ENCODE measurements around the gene MID1. TPM values are rescaled to one million over a fixed set of nuclear protein-coding genes. Genes with fewer than 3 reads are reported as not detected.

The MID1 gene
- total RNA-seq, 4 donors from 2014 or later: 19.6 to 40.4 (median 29.9) TPM

DNA sequence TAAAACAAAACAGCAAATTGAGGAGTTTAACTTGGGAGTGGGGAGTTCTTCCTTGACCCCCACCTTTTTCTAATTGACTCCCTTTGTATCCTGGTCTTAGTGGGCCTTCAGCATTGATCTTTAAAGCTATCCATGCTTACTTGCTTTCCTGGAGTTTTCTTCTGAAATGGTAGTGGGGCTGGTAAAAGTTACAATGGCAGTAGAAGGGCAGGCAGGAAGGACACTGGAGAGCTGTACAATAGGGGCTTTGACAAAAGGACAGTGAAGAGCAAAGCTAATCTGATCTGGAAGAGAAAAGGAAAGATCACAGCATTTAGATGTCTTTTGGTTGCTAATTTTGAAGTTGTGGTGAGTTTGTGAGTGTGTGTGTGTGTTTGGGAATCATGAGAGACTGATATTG lies 111.5 kb downstream of the MID1 start:
- Histone ChIP-seq H3K36me3 (no peaks in the 10 kb centered on the region), H3K4me1 (no peaks in the 10 kb centered on the region), H3K27me3 (no peaks in the 10 kb centered on the region), H3K4me3 (no peak overlapping the region), H3K27ac (no peak overlapping the region), H3K9me3 (no peaks in the 10 kb centered on the region)
- no peak for DNase-seq
- TF ChIP-seq POLR2A (IDR thresholded peaks at IDR 0.05): no peak
- TF ChIP-seq, protein P1, sequence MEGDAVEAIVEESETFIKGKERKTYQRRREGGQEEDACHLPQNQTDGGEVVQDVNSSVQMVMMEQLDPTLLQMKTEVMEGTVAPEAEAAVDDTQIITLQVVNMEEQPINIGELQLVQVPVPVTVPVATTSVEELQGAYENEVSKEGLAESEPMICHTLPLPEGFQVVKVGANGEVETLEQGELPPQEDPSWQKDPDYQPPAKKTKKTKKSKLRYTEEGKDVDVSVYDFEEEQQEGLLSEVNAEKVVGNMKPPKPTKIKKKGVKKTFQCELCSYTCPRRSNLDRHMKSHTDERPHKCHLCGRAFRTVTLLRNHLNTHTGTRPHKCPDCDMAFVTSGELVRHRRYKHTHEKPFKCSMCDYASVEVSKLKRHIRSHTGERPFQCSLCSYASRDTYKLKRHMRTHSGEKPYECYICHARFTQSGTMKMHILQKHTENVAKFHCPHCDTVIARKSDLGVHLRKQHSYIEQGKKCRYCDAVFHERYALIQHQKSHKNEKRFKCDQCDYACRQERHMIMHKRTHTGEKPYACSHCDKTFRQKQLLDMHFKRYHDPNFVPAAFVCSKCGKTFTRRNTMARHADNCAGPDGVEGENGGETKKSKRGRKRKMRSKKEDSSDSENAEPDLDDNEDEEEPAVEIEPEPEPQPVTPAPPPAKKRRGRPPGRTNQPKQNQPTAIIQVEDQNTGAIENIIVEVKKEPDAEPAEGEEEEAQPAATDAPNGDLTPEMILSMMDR (IDR thresholded peaks at IDR 0.05): no peak

DNA sequence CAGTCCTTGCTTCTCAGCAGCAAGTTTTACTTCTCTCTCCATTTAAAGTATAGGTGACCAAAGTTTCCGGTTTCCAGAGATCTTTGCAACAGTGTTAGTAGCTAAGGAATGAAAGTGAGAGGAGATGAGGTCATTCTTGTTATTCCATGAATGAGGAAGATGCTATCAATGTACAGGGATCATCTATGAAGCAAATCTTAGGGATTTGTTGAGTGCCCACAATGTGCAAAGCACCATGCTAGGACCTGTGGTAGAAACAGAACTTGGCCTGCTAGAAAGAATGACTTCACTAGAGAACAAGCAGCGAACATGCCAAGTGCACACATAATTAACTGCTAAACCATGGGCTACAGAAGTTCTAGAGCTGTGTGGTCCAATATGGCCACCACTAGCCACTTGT lies 112.5 kb downstream of the MID1 start:
- no peak overlapping the region for H3K4me3 ChIP-seq
- H3K4me1 ChIP-seq: no peaks in the 10 kb centered on the region
- no peaks in the 10 kb centered on the region for H3K27me3 ChIP-seq
- no peaks in the 10 kb centered on the region for H3K36me3 ChIP-seq
- no peak overlapping the region for H3K27ac ChIP-seq
- no peaks in the 10 kb centered on the region for H3K9me3 ChIP-seq
- no peak for DNase-seq
- TF ChIP-seq, protein P1 (IDR thresholded peaks at IDR 0.05): no peak
- no peak for TF ChIP-seq POLR2A (IDR thresholded peaks at IDR 0.05)

DNA sequence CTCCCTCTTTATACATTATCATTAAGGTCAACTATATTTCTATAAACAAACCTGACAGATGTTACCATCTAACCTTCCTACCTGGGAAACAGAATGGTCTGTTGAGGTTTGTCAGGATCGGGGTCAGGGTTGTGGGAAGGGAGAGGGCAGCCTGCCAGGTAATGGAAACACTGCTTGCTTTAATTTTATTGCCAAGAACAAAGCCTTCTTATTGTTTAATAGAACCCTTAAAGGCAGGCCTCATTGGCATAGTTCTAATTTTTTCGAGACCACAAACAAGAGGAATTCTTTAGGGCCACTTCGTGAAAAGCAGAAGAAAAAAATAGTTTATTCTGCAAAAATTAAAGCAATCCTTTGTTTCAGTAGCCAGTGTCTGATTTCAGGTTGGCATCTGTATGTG lies 113.2 kb downstream of the MID1 start:
- TF ChIP-seq, protein P1 (IDR thresholded peaks at IDR 0.05): no peak
- TF ChIP-seq POLR2A (IDR thresholded peaks at IDR 0.05): no peak
- H3K4me1 ChIP-seq: no peaks in the 10 kb centered on the region
- H3K27ac ChIP-seq: no peak overlapping the region
- H3K4me3 ChIP-seq: no peak overlapping the region
- H3K9me3 ChIP-seq: no peaks in the 10 kb centered on the region
- H3K27me3 ChIP-seq: no peaks in the 10 kb centered on the region
- DNase-seq: no peak
- H3K36me3 ChIP-seq: no peaks in the 10 kb centered on the region

GRCh38 chrX:10506781-10507180 lies 113.6 kb downstream of the MID1 start:
- no peaks in the 10 kb centered on the region for H3K4me1 ChIP-seq
- no peaks in the 10 kb centered on the region for H3K27me3 ChIP-seq
- H3K9me3 ChIP-seq: no peaks in the 10 kb centered on the region
- TF ChIP-seq, protein P1 (IDR thresholded peaks at IDR 0.05): no peak
- TF ChIP-seq POLR2A (IDR thresholded peaks at IDR 0.05): no peak
- DNase-seq: no peak
- no peaks in the 10 kb centered on the region for H3K36me3 ChIP-seq
- no peak overlapping the region for H3K27ac ChIP-seq
- no peak overlapping the region for H3K4me3 ChIP-seq

- no peak for DNase-seq
- H3K4me1 ChIP-seq: no peaks in the 10 kb centered on the region
- no peak overlapping the region for H3K27ac ChIP-seq
Observed at GRCh38 chrX:10505726-10506125, 114.7 kb downstream of the MID1 start.

More at GRCh38 chrX:10505726-10506125, 114.7 kb downstream of the MID1 start:
- TF ChIP-seq POLR2A (IDR thresholded peaks at IDR 0.05): no peak
- TF ChIP-seq, protein P1 (IDR thresholded peaks at IDR 0.05): no peak
- Histone ChIP-seq H3K4me3 (no peak overlapping the region), H3K27me3 (no peaks in the 10 kb centered on the region), H3K9me3 (no peaks in the 10 kb centered on the region), H3K36me3 (no peaks in the 10 kb centered on the region)

Measured in Peyer's patch (tissue), 4 donors.